Natural killer cell (primary cell): ENCODE data around the gene ALPL. TPM values are rescaled to one million over a fixed set of nuclear protein-coding genes. Genes with fewer than 3 reads are reported as not detected.

Source experiments
- ATAC-seq, 3 donors: fragments of 150-1000 bp in 2 of 3; fragments of 200-7000 bp in 1 of 3; cut with Tn5 transposase; 1 replicate in 1 of 3; 2 replicates in 2 of 3; pipeline ENCODE4 v1.10.0; 2021; ENCODE audit warnings: mild to moderate bottlenecking in 2 of 3, moderate library complexity in 2 of 3
- DNase-seq, 2 donors: peaks; one replicate each; pipeline versions ENCODE4 v3.0.0 to v3.0.0-alpha.2; 2013 to 2021; ENCODE audit warnings: mixed read lengths in 1 of 2
- H3K27ac ChIP-seq: one replicate; pipeline ENCODE4 v1.5.1; 2013; ENCODE audit warnings: mild to moderate bottlenecking, low read length
- H3K27me3 ChIP-seq: one replicate; pipeline ENCODE4 v1.6.1; 2013; ENCODE audit warnings: low read length; ENCODE audit not compliant: control insufficient read depth, insufficient read depth
- H3K36me3 ChIP-seq: one replicate; pipeline ENCODE4 v1.6.1; 2013; ENCODE audit warnings: low read length; ENCODE audit not compliant: control insufficient read depth, insufficient read depth
- H3K4me1 ChIP-seq: one replicate; pipeline ENCODE4 v1.6.1; 2013; ENCODE audit warnings: low read length; ENCODE audit not compliant: control insufficient read depth, insufficient read depth
- H3K4me3 ChIP-seq: one replicate; pipeline ENCODE4 v1.5.1; 2013; ENCODE audit warnings: low read length
- H3K9me3 ChIP-seq: one replicate; pipeline ENCODE4 v1.6.1; 2013; ENCODE audit warnings: low read length; ENCODE audit not compliant: control insufficient read depth, insufficient read depth
- H3K27ac Mint-ChIP-seq, 2 donors: one replicate each; pipeline ENCODE4 v1.8.0; 2022; ENCODE audit warnings: mild to moderate bottlenecking in 2 of 2, mixed read lengths in 2 of 2, moderate library complexity in 1 of 2
- H3K27me3 Mint-ChIP-seq, 2 donors: one replicate each; pipeline ENCODE4 v1.8.0; 2022; ENCODE audit warnings: low read depth in 2 of 2, mixed read lengths in 2 of 2
- H3K36me3 Mint-ChIP-seq: one replicate; pipeline ENCODE4 v1.8.0; 2022; ENCODE audit warnings: mixed read lengths
- H3K4me1 Mint-ChIP-seq, 2 donors: one replicate each; pipeline ENCODE4 v1.8.0; 2022; ENCODE audit warnings: mixed read lengths in 2 of 2
- H3K4me3 Mint-ChIP-seq: one replicate; pipeline ENCODE4 v1.8.0; 2022; ENCODE audit warnings: mild to moderate bottlenecking, moderate library complexity, mixed read lengths
- H3K9me3 Mint-ChIP-seq, 2 donors: one replicate each; pipeline ENCODE4 v1.8.0; 2022; ENCODE audit warnings: mixed read lengths in 2 of 2
- WGBS: methylation state at CpG from one replicate; pipeline ENCODE4 v1.1.7; 2013; ENCODE audit warnings: missing lambda C conversion rate; ENCODE audit not compliant: insufficient coverage; 5-methylcytosine and 5-hydroxymethylcytosine counted together
- intact Hi-C: fragments of 100-400 bp; cut with micrococcal nuclease; formaldehyde crosslinking; loops from one replicate; pipeline ENCODE4 v1.14.2; 2022
- total RNA-seq, 4 donors: library from RNA; stranded (reverse); fragments of 120-200 nt in 1 of 4; gene quantifications; one replicate each; pipeline versions ENCODE4 v1.2.3 to v1.2.4, GENCODE V29; 2013 to 2022
- TF ChIP-seq, protein P1 (sequence below): fragments of 200-600 bp; IDR thresholded peaks from one replicate; pipeline ENCODE4 v1.8.0; 2022; ENCODE audit warnings: antibody characterized with exemption

The ALPL gene
- total RNA-seq, 3 donors from 2014 or later (not counting 1 experiment from before 2014, with no cell fraction given): 2.4 TPM; not detected in 2

DNA sequence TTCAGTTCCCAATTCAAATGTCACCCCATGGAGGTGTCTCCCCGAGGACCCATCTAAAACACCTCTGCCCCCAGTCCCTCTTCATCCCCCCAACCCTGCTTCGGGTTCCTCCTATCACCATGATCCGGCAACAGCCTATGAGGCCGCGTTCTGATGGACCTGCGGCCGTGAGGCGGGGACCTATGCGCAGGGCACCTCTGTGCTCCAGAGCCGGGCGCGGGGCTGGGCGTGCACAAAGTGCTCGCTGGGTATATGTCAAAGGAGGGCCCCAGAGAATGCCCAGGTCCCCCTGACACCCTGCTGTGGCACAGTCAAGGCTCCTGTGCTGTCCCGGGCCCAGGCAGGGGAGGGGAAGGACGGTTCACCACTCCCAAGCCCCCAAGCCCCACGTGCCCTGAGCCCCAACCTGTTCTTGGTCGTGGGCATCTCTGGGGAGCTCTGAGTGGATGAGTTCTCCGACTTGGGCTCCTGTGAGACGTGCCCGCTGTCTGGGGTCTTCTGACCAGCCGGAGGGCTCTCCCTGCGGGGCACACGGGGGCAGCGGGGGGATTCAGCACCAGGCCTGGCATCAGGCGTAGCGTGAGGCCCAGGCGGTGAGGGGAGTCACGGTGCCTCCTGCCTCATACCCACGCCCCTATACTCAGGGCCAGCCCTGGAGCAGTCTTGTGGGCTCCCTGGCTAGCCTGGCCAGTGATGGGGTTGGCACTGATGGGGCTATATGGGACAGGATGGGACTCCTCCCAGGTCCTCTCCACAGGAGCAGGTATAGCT is 92.2 kb downstream of the ALPL start:
- DNase-seq: no peak
- Histone ChIP-seq H3K27me3 (no peaks in the 10 kb centered on the region), H3K4me1 (no peaks in the 10 kb centered on the region), H3K27ac (no peak overlapping the region), H3K36me3 (no peaks in the 10 kb centered on the region), H3K4me3 (no peak overlapping the region), H3K9me3 (no peaks in the 10 kb centered on the region)
- no peak overlapping the region for H3K27ac Mint-ChIP-seq
- WGBS: 86% methylated on average over 30 of the region's 30 CpGs
- no peak for ATAC-seq
- no peaks in the 10 kb centered on the region for H3K9me3 Mint-ChIP-seq
- peaks cover 0 to 11% of the 10 kb centered on the region in 2 donors for H3K27me3 Mint-ChIP-seq
- H3K36me3 Mint-ChIP-seq: no peaks in the 10 kb centered on the region
- no peaks in the 10 kb centered on the region for H3K4me1 Mint-ChIP-seq
- intact Hi-C loops: no loop called here
- no peak overlapping the region for H3K4me3 Mint-ChIP-seq
- TF ChIP-seq, protein P1, sequence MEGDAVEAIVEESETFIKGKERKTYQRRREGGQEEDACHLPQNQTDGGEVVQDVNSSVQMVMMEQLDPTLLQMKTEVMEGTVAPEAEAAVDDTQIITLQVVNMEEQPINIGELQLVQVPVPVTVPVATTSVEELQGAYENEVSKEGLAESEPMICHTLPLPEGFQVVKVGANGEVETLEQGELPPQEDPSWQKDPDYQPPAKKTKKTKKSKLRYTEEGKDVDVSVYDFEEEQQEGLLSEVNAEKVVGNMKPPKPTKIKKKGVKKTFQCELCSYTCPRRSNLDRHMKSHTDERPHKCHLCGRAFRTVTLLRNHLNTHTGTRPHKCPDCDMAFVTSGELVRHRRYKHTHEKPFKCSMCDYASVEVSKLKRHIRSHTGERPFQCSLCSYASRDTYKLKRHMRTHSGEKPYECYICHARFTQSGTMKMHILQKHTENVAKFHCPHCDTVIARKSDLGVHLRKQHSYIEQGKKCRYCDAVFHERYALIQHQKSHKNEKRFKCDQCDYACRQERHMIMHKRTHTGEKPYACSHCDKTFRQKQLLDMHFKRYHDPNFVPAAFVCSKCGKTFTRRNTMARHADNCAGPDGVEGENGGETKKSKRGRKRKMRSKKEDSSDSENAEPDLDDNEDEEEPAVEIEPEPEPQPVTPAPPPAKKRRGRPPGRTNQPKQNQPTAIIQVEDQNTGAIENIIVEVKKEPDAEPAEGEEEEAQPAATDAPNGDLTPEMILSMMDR: no peak

GRCh38 chr1:21603177-21604138 is 94.2 kb downstream of the ALPL start:
- TF ChIP-seq, protein P1: no peak
- peaks cover 5% of the 10 kb centered on the region for H3K4me1 ChIP-seq
- Mint-ChIP-seq H3K4me3 (no peak overlapping the region), H3K9me3 (no peaks in the 10 kb centered on the region), H3K27ac (no peak overlapping the region), H3K4me1 (peaks cover 12% of the 10 kb centered on the region in 2 donors), H3K27me3 (peaks cover 12 to 15% of the 10 kb centered on the region in 2 donors), H3K36me3 (no peaks in the 10 kb centered on the region)
- no peak overlapping the region for H3K27ac ChIP-seq
- WGBS: 92% methylated on average over 39 of the region's 39 CpGs
- H3K4me3 ChIP-seq: no peak overlapping the region
- H3K27me3 ChIP-seq: no peaks in the 10 kb centered on the region
- H3K9me3 ChIP-seq: no peaks in the 10 kb centered on the region
- ATAC-seq (no peak), DNase-seq (no peak)
- intact Hi-C loops: no loop called here
- H3K36me3 ChIP-seq: no peaks in the 10 kb centered on the region

DNA sequence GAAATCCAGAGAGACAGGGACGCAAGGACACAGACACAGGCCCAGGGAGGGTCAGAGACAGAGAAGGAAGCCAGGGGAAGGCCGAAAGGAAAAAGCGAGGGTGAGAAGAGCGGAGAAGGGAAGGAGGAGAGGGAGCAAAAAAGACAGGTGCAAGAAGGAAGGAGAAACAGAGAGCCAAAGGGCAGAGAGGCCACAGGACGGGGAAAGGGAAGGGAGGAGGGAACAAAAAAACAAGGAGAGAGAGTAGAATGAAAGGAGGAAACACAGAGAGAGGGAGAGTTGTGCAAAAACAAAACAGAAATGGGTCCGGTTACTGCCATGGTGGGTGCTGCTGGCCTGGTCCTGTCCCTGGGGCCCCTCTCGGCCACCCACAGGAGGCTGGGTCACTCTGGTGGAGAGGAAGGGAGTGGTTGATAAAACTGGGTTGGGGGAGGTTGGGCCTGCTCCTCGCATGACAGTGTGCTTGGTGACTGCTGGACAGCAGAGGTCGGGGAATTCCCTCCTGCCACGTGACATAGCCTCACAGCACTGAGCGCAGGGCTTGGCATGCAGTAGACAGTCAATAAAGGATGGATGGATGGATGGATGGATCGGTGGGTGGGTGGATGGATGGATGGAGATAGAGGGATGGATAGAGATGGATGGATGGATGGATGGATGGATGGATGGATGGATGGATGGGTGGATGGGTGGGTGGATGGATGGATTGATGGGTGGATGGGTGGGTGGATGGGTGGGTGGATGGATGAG is 95.2 kb downstream of the ALPL start:
- no peak overlapping the region for H3K4me3 ChIP-seq
- intact Hi-C loops: no loop called here
- H3K9me3 ChIP-seq: no peaks in the 10 kb centered on the region
- no peak overlapping the region for H3K27ac ChIP-seq
- Mint-ChIP-seq H3K4me1 (peaks cover 12% of the 10 kb centered on the region in 2 donors), H3K4me3 (no peak overlapping the region), H3K9me3 (no peaks in the 10 kb centered on the region), H3K27me3 (peaks cover 12% of the 10 kb centered on the region in 2 donors), H3K27ac (no peak overlapping the region), H3K36me3 (no peaks in the 10 kb centered on the region)
- H3K36me3 ChIP-seq: no peaks in the 10 kb centered on the region
- DNase-seq (no peak), ATAC-seq (no peak)
- H3K4me1 ChIP-seq: peaks cover 5% of the 10 kb centered on the region
- 84% methylated on average over 12 of the region's 12 CpGs for WGBS
- TF ChIP-seq, protein P1: no peak
- no peaks in the 10 kb centered on the region for H3K27me3 ChIP-seq
